Daoy (cell line): ENCODE results near the gene LEPROT. TPM values are rescaled to one million over a fixed set of nuclear protein-coding genes. Genes with fewer than 3 reads are reported as not detected.
"Not testable (repeated sequence)": the region's sequence is repeated elsewhere in the genome, so short reads cannot be mapped to it uniquely, and the experiment has no call there.

Experiments
- DNase-seq: peaks from one replicate; pipeline ENCODE4 v3.0.0-alpha.2; 2015; ENCODE audit warnings: low read depth
- total RNA-seq: library from RNA; depleted of rRNA; stranded (reverse); fragments of >200 nt; shearing (Covaris generic); gene quantifications from 2 replicates; pipeline ENCODE4 v1.2.3, GENCODE V29; 2014

LEPROT gene
- total RNA-seq, 1 experiment from 2014 or later: 19.9 TPM

DNA sequence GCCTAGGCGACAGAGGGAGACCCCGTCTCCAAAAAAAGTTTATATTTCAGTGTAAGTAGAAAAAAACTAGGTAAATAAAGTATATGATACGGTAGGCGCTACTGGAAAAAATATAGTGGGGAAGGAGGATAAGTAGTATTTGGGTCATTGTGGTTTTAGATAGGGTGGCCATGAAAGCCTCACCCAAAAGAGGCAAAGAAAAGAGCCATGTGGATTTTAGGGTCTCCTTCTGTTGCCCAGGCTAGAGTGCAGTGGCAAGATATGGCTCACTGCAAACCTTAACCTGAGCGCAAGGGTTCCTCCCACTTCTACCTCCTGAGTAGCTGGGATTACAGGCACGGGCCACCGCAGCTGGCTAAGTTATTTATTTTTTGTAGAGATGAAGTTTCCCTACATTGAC lies 17.1 kb downstream of the LEPROT start:
- DNase-seq: no peak

DNA sequence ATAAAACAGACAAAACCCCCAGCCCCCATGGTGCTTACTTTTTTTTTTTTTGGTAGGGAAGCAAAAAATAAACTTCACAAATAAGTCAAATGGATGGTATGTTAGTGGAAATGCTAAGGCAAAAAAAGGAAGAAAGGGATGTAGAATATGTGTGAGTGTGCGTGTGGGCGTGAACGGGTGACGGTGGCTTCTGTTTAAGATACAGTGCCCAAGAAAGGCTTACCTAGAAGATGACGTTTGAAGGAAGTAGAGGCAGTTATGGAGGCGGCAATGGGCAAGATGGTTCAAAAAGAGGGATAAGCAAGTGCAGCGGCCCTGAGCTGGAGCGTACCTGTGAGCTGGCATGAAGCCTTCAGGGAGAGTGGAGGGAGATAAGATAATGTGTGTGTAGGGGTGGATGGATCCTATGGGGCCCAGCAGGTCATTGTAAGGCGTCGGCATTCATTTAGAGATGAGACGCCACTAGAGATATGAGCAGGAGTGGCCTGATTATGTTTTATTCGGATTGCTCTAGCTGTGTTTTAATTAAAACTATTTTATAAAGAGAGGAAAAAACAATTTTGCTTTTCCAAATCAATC lies 19.9 kb downstream of the LEPROT start:
- DNase-seq: no peak

DNA sequence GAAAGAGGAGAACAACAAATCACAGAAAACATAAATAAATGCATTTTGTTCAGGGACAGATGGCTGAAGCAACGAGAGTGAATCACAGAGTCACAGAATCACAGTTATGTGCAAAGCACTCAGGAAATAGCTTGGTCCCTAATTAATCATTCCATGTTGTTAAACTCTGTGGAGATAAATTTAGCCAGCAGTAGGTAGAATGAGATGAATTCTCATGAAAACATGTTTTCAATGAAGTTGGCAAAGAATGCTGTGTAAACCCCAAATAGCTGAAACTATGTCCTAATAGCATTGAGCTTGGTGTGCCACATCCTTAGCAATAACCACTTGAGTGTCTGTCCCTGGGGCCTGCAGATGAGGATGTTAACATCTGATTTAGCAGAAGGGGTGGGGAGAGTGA lies 20.4 kb downstream of the LEPROT start:
- DNase-seq: no peak

DNA sequence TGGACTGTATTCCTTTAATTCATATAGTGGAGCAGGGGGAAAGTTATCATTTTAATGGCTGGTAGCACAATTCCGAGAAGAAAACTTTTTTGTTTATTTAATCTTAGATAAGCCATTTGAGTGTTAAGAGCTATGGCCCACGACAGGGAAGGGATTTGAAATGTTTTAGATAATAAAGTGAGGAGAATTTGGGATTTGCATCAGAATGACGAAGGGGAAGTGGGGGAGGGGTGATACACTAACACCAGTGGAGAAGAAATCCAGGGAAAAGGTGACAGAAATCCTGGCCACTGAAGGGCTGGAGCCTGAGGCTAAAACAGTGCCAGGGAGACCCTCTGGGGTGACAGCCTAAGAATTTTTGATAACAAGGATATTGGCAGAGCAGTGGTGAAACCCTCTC lies 21.0 kb downstream of the LEPROT start:
- no peak for DNase-seq

DNA sequence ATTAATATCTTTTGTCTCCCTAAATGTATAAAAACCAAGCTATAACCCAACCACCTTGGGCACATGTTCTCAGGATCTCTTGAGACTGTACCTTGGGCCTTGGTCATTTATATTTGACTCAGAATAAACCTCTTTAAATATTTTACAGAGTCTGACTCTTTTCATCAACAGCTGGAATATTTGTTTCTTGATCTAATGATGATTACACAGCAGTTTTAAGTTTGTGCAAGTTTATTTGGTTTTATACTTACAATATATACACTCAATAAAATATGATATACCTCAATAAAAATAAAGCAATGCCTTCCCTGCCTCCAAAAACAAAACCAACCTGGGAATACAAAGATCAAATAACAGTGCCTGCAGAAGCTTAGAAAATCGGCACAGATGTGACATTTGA lies 22.0 kb downstream of the LEPROT start:
- DNase-seq: no peak

DNA sequence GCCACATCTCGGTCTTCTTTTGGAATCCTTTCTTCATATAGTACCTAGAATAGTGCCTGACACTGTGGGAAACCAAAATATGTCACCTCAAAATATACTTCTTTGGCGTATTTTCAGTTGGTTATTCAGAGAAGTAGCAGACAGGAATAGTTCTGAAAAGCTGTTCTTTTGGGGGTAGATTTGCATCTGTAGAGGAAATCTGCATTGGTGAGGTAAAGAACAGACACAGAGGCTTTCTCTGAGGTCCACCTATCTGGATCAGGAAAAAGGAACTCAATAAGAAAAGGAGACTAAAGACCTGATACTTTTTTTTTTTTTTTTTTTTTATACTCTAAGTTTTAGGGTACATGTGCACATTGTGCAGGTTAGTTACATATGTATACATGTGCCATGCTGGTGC lies 23.2 kb downstream of the LEPROT start:
- DNase-seq: no peak

DNA sequence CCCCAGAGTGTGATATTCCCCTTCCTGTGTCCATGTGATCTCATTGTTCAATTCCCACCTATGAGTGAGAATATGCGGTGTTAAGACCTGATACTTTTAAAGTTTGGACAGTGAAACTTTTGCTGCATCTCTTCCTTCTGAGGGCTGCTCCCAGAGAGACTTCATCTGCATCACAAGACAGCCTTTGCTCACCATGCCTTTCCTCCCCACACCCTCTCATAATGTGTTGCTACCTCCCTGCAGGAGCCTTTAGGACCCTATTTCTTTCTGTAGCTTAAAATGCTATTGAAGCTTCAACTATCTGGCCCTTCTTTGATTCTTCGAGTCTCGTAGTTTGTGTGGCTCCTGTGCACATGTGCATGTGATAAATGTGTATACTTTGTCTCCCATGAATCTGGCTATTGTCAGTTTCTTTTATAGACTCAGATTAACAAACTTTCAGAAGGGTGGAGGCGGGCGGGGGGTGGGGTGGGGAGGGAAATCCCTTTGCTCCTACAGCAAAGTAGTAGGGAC lies 23.7 kb downstream of the LEPROT start:
- no peak for DNase-seq

DNA sequence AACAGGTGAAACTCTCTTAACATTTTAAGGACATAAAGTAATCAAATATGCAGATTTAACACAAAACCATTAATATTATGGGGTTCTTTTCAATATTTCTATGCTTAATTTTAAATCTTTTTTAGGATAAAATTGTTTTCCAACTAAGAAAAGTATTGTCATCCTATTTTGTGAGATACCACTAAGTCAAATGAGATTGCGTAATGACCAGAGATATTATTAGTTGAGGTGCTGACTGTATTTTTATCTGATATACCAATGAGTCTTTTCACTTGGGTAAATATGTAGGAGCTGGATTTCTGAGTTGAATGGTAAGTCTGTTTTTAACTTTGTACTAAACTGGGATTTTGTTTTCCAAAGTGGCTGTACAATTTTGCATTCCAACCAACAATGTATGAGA lies 25.4 kb downstream of the LEPROT start:
- no peak for DNase-seq

DNA sequence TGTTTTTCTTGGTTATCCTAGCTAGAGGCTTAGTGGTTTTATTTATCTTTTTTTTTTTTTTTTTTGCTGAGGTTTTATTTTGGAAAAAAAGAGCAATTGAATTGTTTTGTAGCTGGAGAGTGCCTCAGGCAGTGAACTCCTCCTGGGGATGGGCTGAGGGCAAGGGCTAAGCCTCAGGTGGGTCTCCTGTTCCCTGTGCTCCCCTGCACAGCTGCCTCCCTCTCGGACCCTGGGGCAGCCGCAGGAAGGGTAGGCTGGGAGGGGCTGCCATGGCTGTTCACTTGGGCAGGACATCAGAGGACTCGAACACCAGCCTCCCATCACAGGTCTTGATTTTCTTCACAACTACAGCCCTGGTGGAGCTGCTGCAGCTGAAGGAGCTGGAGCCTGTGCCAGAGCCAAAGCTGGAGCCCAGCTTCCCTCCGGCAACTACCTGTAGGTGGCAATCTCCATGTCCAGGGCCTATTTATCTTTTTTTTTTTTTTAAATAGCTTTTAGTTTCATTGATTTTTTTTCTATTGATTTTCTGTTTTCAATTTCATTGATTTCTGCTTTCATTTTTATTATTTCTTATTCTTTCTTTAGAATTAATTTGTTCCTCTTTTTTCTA lies 28.9 kb downstream of the LEPROT start:
- no peak for DNase-seq

DNA sequence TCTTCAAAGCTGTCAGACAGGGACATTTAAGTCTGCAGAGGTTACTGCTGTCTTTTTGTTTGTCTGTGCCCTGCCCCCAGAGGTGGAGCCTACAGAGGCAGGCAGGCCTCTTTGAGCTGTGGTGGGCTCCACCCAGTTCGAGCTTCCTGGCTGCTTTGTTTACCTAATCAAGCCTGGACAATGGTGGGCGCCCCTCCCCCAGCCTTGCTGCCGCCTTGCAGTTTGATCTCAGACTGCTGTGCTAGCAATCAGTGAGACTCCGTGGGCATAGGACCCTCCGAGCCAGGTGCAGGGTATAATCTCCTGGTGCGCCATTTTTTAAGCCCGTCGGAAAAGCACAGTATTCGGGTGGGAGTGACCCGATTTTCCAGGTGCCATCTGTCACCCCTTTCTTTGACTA lies 35.2 kb downstream of the LEPROT start:
- DNase-seq: not testable (repeated sequence)

DNA sequence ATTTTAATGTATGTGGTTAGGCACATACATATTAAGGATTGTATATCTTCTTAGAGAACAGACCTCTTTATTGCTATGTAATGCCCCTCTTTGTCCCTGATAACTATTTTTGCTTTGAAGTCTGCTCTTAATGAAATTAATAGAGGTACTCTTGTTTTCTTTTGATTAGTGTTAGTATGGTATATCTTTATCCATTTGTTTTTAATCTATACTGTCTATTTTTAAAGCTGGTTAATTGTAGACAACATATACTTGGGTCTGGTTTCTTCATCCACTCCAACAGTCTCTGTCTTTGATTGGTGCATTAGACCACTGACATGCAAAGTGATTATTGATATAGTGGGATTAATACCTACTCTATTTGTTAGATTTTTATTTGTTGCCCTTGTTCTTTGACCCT lies 36.0 kb downstream of the LEPROT start:
- DNase-seq: no peak

DNA sequence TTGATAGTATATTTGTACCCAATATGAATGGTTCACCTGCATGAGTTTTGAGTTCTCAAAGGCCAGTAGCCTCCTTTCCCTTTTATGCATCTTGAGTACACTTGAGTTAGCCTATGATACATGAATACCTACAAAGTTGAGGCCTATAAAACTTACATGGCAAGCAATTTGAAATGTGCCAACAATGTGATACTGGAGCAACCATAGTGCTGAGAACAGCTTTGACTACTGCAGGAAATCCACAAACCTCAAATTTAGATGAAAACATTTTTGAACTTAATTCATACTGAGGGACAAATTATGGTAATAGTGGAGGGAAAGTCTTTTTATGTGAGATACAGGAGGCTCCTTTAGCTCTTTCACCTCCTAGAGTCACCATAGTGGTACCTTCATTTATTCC lies 37.4 kb downstream of the LEPROT start:
- no peak for DNase-seq

DNA sequence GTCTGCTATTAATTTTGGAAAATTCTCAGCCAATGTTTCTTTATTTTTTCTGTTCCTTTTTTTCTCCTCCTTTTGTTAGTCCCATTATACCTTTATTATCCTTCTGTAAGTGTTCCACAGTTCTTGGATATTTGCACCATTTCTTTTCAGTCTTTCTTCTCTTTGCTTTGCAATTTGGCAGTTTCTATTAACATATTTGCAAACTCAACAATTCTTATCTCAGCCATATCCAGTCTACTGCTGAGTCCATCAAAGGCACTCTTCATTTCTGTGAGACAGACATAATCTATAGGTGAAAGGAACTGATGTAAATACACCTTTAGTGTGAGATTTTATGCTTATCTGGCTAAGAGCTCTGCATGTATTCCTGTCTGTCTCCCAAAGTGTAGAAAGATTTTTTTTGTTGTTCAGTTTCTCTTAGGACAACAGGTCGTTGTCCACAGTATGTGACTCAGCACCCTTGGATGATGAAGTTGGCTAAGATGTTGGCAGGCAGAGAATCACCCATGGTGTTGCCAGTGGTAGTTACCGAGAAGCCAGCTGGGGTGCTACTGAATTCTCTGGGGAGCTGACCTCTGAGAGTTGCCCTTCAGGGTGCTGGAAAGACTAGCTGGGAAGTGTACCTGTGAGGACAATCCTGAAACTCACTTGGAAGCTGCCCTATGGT lies 38.4 kb downstream of the LEPROT start:
- no peak for DNase-seq

DNA sequence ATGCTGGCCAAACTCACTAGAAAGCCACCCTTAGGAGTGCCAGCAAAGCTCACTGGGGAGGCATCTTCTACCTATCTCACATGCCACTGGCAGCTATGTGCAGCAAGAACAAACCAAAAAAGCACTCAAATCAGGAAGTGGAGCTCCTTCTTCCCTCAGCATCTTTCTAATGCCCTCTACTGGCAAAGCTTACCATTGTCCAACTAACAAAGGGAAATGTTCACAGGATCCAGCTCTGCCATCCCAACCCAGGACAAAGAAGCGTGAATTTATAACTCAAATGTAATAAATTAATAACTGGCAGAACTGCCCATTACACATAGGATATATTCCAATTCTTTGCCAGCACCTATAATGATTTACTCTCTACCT lies 38.9 kb downstream of the LEPROT start:
- DNase-seq: peak; percentile 25

DNA sequence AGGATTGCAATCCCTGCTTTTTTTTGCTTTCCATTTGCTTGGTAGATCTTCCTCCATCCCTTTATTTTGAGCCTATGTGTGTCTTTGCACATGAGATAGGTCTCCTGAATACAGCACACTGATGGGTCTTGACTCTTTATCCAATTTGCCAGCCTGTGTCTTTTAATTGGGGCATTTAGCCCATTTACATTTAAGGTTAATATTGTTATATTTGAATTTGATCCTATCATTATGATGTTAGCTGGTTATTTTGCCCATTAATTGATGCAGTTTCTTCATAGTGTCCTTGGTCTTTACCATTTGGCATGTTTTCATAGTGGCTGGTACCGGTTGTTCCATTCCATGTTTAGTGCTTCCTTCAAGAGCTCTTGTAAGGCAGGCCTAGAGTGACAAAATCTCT lies 45.4 kb downstream of the LEPROT start:
- DNase-seq: not testable (repeated sequence)

DNA sequence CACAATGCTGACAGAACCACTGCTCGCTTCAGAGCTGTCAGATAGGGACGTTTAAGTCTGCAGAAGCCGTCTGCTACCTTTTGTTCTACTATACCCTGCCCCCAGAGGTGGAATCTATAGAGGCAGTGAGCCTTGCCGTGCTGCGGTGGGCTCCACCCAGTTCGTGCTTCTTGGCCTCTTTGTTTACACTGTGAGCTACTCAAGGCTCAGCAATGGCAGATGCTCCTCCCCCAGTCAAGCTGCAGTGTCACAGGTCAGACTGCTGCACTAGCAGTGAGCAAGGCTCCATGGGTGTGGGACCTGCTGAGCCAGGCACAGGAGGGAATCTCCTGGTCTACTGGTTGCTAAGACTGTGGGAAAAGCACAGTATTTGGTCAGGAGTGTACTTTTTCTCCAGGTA lies 47.1 kb downstream of the LEPROT start:
- DNase-seq: peak; percentile 67

DNA sequence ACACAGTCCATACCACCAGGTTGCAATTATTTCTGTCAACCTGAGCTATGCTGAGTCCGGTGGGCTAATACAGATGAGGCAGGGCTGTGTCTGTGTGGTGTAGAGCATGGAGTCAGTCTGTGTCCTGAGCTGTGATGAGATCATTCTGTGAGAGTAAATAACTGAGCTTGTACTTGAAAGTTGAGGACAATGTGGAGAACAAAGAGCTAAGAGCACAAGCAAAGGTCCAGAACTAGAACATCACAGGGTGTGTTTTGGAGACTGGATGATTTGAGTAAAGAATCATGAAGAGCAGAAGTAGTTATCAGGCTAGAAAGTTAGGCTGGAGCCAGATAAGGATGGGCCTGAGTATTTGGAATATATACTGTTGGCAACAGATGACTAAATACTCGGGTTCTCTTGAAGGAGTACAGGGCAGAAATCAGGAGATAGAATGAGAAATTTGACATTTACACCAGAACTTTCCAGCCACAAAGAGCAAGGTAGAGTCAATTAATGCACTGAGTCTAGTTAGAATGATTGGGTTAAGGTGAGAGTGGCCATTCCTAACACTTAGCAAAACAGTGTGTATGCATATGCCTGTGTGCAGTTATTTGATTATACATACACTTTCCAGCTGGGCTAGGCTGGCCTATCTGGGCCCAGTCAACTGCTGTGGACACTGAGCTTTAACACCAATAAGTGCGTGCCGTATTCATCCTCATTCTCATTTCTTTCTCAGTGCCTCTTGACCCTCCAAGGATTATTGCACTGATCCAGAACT lies 48.8 kb downstream of the LEPROT start:
- no peak for DNase-seq

DNA sequence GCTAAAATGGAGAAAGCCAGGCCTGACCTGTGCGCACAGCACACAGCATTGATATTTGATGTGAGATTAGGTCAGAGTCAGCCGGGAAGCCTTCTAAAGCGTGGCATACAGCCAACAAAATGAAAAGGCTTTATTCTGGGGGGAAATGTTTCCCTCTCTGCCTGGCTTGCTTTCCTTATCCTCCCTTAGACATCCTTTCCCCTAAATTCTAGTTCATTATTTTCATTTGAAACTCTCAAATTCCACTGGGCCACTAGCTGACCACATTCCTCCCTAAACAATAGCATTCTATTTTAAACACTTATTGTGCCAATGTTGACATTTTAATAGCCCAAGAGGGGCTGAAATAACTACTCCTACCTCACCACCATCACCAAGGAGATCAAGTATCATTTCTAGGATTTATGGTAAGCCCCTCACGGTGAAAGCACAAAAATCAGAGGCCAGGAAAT lies 49.4 kb downstream of the LEPROT start:
- DNase-seq: peak; percentile 51

DNA sequence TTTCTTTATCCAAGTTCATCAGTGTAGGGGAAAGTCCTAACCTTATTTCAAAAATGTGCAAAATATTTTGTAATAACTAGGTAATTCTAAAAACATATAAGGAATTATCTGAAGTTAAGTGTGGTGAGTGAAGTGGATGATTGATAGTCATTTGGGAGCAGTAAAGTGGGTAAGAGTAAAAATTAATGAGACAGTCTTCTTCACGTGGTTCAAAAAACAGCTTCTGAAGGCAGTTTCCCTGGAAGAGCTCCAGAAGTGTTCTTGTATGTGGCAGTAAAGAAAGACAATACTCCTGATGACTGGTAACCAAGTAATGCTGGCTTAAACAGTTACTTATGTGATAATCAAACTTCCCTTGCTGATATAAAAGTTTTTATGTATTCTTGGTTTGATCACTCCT lies 50.3 kb downstream of the LEPROT start:
- no peak for DNase-seq

DNA sequence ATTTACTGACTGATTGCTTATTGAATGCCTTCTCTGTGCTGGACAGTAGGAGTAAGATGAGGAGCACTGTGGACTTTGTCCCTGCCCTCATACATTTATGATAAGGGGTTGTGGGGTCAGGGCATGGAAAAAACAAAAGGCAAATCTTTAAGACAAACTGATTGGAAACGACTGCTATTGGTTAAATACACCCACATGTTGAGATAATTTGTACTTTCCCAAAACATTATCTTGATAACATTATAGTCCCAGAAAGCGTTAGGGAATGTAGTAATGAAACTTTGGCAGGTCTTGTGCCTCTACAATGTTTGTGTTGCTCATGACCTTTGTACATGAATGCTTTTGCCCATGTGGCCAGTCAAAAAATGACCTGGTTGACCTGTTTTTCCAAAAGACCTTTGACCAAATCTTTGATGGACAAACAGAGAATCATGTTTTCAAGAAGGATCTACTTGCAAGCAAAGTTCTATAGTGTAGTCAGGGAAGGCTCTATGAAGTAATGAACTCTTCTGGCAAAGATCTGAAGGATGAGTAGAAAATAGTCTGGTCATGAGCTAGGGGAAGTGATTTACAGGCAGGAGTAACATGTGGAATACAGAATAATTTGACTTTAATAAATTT lies 50.9 kb downstream of the LEPROT start:
- no peak for DNase-seq

DNA sequence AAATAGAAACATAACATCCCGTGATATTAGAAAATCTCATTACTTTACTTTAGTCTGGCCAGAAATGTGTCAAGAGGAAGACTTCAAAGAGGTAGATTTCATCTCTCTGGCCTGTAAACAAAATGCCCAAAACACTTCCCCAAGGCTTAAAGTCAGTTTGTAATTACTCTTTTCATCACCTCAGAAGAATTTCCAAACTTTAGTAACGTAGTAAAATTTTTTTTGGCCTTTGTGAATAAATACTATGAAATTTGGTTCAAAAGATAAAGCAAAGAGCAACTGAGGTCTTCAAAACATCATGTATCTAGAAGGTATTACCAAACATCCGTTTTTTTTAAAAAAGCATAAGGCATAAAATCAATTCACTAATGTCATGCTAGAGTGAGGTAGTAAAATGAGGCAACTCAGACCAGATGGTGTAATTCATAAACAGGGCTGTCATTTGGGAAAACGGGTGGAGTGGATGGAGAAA lies 51.4 kb downstream of the LEPROT start:
- DNase-seq: no peak

DNA sequence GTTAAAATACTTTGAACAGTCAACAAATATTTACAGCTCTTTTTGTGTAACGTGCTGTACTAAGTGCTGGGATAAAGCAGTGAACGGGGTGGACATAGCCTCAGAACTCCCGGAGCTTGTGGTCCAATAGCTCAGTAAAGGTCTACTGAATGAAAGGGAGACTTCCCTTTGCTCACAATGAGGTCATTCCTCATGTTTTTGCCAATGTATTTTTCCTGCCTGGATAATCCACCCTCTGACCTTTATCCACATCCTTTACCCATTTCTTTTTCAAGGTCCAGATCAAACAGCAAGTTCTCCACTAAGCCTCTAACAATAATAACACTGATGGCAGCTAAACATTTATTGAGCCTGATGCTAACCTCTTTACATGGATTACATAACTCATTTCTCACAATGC lies 55.9 kb downstream of the LEPROT start:
- DNase-seq: no peak
